ENCODE data around the gene BOC. TPM values are rescaled to one million over a fixed set of nuclear protein-coding genes. Genes with fewer than 3 reads are reported as not detected.

The BOC gene
- total RNA-seq, 4 donors from 2014 or later = 13.7 to 75.7 (median 24.1) TPM

DNA sequence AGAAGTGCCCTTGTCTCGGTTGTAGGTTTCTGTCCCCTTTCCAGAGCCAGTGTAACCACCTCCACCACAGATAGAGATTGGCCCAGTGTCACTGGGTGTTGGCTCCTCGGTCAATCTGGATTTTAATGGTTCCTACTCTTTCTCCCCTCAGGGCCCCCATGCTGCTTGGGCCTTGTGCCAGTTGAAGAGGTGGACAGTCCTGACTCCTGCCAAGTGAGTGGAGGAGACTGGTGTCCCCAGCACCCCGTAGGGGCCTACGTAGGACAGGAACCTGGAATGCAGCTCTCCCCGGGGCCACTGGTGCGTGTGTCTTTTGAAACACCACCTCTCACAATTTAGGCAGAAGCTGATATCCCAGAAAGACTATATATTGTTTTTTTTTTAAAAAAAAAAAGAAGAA is 75.2 kb downstream of the BOC start:
- no peak for TF ChIP-seq POLR2A (IDR thresholded peaks at IDR 0.05)
- TF ChIP-seq, protein P1, sequence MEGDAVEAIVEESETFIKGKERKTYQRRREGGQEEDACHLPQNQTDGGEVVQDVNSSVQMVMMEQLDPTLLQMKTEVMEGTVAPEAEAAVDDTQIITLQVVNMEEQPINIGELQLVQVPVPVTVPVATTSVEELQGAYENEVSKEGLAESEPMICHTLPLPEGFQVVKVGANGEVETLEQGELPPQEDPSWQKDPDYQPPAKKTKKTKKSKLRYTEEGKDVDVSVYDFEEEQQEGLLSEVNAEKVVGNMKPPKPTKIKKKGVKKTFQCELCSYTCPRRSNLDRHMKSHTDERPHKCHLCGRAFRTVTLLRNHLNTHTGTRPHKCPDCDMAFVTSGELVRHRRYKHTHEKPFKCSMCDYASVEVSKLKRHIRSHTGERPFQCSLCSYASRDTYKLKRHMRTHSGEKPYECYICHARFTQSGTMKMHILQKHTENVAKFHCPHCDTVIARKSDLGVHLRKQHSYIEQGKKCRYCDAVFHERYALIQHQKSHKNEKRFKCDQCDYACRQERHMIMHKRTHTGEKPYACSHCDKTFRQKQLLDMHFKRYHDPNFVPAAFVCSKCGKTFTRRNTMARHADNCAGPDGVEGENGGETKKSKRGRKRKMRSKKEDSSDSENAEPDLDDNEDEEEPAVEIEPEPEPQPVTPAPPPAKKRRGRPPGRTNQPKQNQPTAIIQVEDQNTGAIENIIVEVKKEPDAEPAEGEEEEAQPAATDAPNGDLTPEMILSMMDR (IDR thresholded peaks at IDR 0.05) = no peak
- Histone ChIP-seq H3K9me3 (no peaks in the 10 kb centered on the region), H3K36me3 (peaks cover 0 to 41% (median 0%) of the 10 kb centered on the region in 3 donors), H3K27ac (peak overlapping the region; percentile 42 to 77 (median 68)), H3K4me1 (peaks cover 7 to 53% (median 23%) of the 10 kb centered on the region in 3 donors), H3K4me3 (no peak overlapping the region), H3K27me3 (no peaks in the 10 kb centered on the region)
- 63 to 70% methylated on average over 2 to 6 of the region's 6 CpGs for WGBS, 2 donors
- DNase-seq = no peak
- intact Hi-C loops (cut with DNase I) = loop anchor here (5.0 kb wide), 2 partner anchors 149 to 234 kb away; no protein-coding TSS in a partner anchor

DNA sequence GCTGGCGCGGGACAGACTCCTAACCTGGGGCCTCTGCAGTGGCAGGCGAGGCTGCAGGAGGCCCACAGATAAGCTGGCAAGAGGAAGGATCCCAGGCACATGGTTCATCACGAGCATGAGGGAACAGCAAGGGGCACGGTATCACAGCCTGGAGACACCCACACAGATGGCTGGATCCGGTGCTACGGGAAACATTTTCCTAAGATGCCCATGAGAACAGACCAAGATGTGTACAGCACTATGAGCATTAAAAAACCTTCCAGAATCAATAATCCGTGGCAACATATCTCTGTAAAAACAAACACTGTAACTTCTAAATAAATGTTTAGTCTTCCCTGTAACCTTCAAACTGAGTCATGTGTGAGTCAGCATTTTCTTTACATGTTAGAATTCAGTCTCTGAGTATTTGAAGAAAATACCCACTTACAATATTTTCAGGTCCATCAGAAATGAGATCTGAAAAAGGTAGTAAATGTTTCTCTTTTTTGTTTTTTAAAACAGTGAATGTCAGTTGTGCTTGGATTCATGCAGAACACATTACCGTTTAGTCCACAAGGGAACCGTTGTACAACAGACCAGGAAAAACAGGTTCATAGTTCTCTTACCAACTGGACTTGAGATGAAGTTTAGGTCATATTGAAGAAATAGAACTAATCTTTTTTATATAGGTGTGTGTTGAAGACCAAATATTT is 75.9 kb downstream of the BOC start:
- Histone ChIP-seq H3K36me3 (peaks cover 0 to 34% (median 0%) of the 10 kb centered on the region in 3 donors), H3K4me3 (no peak overlapping the region), H3K9me3 (no peaks in the 10 kb centered on the region), H3K27me3 (no peaks in the 10 kb centered on the region), H3K27ac (peak overlapping the region; percentile 42 to 77 (median 64)), H3K4me1 (peaks cover 7 to 53% (median 23%) of the 10 kb centered on the region in 3 donors)
- no peak for DNase-seq
- no peak for TF ChIP-seq POLR2A (IDR thresholded peaks at IDR 0.05)
- TF ChIP-seq, protein P1 (IDR thresholded peaks at IDR 0.05) = peak in 1 of 6 experiments; percentile 4
- WGBS, 2 donors = 24 to 42% methylated on average over 10 of the region's 10 CpGs
- intact Hi-C loops (cut with DNase I) = loop anchor here (5.0 kb wide), 2 partner anchors 150 to 235 kb away; no protein-coding TSS in a partner anchor

DNA sequence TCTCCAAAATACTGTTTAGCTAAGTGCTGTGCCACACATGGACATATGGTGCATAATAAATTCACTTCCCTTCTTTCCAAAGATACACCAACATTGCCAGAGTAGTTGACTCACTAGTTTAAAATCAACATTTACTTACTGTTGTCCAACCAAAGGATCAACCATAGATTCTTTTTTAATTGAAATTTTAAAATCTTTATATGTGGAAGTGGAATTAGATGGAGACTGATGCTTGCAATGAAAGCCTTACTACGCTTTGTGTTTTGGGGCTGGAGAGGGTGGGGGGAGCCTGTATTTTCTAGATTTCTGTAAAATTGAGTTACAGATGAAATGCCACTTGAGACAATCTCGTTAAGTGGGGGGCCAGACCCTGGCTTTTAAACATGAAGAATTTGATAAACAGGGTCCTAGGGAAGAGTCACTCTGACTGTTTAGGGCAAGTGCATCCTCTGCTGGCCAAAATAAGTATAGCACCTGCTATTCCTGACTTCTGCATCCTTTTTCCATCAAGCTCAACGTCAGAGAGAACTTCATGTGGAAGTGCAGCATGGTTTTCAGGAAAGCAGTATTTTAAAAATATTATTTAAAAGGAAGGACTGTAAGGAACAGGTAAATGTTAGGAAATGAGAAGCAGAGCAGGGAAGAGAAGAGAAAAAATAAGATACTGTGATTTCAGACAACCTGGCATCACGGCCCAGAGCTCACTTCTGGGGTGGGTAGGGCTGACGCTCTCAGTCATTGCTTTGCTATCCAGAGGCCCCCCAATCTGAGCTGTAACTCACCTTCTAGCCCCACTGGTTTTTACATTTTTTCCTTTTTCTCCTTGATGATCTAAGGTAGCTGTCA is 76.7 kb downstream of the BOC start:
- peaks cover 0 to 26% (median 0%) of the 10 kb centered on the region in 3 donors for H3K36me3 ChIP-seq
- intact Hi-C loops (cut with DNase I) = loop anchor here (5.0 kb wide), 2 partner anchors 151 to 236 kb away; no protein-coding TSS in a partner anchor
- peaks cover 7 to 53% (median 23%) of the 10 kb centered on the region in 3 donors for H3K4me1 ChIP-seq
- 48 to 50% methylated on average over 5 of the region's 5 CpGs for WGBS, 2 donors
- no peaks in the 10 kb centered on the region for H3K27me3 ChIP-seq
- H3K9me3 ChIP-seq = no peaks in the 10 kb centered on the region
- H3K27ac ChIP-seq = peak overlapping the region in 3 of 4 donors; percentile 60 to 77 (median 67)
- no peak for TF ChIP-seq POLR2A (IDR thresholded peaks at IDR 0.05)
- TF ChIP-seq, protein P1 (IDR thresholded peaks at IDR 0.05) = peak; percentile 91 to 100 (median 98)
- H3K4me3 ChIP-seq = no peak overlapping the region
- DNase-seq = no peak

DNA sequence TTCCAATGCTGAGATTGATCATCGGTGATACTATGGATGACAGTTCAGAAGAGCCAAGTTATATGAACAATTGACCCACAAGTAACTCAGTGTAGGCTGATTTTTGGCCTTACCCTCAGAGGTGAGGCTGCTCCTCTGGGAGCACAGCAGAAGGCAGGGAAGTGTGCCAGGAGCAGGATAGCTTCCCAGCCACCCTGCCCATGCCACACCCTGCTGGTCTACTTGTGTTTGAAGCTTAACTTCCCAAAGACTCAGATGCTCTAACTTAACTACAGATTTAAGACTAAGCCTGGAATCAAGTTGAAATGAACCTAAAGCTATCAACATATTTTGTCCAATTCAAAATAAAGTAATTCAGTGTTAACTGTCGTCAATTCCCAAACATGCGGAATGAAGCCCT is 77.5 kb downstream of the BOC start:
- no peaks in the 10 kb centered on the region for H3K27me3 ChIP-seq
- no peaks in the 10 kb centered on the region for H3K9me3 ChIP-seq
- 81 to 94% methylated on average over 2 to 3 of the region's 3 CpGs for WGBS, 2 donors
- no peak for TF ChIP-seq POLR2A (IDR thresholded peaks at IDR 0.05)
- TF ChIP-seq, protein P1 (IDR thresholded peaks at IDR 0.05) = no peak
- peaks cover 0 to 17% (median 0%) of the 10 kb centered on the region in 3 donors for H3K36me3 ChIP-seq
- peaks cover 3 to 53% (median 23%) of the 10 kb centered on the region in 3 donors for H3K4me1 ChIP-seq
- intact Hi-C loops (cut with DNase I) = loop anchor here (5.0 kb wide), 2 partner anchors 152 to 237 kb away; no protein-coding TSS in a partner anchor
- no peak for DNase-seq
- H3K27ac ChIP-seq = peak overlapping the region in 2 of 4 donors; percentile 50 to 67
- H3K4me3 ChIP-seq = no peak overlapping the region
